Mammary epithelial cell (primary cell): ENCODE results near the gene HNRNPCL4.
"Not testable (repeated sequence)": the region's sequence is repeated elsewhere in the genome, so short reads cannot be mapped to it uniquely, and the experiment has no call there.

ENCODE experiments used
- CTCF ChIP-seq, 2 donors: IDR thresholded peaks in 1 of 2; conservative IDR thresholded peaks in 1 of 2; 2 replicates each; pipeline ENCODE4 v1.5.1; 2011 to 2012; ENCODE audit warnings: inconsistent platforms in 2 of 2, low read length in 2 of 2, mild to moderate bottlenecking in 2 of 2, control low read depth in 1 of 2, low read depth in 1 of 2; ENCODE audit not compliant: insufficient read depth in 1 of 2; ENCODE audit errors: extremely low read depth in 1 of 2
- EZH2 ChIP-seq: IDR thresholded peaks from 2 replicates; pipeline ENCODE4 v1.6.1; 2012; ENCODE audit warnings: low read length, inconsistent platforms, borderline replicate concordance

GRCh38 chr1:13116754-13117153 lies 48.7 kb downstream of the HNRNPCL4 start, which contains the start of gene HNRNPCL2:
- TF ChIP-seq CTCF (conservative IDR thresholded peaks at IDR 0.05 in 1 of 2, IDR thresholded peaks at IDR 0.05 in 1 of 2; ENCODE audit: extremely low read depth in 1 of 2, insufficient read depth in 1 of 2, low read depth in 1 of 2, low read length in 2 of 2); EZH2: not testable (repeated sequence)
